ENCODE data around the gene CMYA5. TPM values are rescaled to one million over a fixed set of nuclear protein-coding genes. Genes with fewer than 3 reads are reported as not detected.

Gene CMYA5
- polyA plus RNA-seq, 1 donor, result 206 TPM

DNA sequence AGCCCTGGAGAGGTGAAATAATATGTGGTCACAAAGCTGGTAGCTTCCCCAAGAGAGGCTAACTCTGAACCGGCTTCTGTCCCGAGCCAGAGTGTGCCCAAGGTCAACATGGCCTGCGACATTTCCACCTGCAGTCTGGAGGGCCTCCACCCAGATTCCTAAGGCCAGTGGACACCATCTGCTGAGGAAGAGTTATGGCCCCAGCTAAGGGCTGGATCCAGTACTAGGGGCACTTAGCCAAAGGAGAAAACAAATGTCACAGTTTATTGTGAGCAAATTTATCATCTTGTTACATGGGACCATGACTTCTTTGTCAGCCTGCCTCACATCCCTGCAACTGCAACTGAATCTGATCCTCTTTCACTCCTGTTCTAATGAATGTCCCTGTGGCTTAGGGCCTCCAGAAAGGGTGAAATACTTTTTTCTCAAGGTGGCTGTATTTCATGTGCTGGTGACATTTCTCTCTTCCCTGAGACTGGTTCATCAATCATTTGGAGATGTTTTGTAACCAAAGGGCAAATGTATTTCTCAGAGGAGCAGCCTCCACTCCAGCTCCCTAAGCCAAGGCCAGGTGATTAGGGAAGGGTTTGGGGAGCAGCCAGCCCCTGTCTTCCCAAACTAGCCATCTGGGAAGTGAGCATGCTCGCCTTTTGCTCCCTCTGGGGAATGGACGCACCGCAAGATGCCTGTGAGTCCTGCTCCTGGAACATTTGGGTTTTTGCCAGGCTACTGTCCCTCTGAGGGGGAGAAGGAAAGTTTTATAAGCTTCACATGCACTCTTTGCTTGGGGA lies 148.3 kb downstream of the CMYA5 start:
- DNase-seq, result peak; percentile 40

DNA sequence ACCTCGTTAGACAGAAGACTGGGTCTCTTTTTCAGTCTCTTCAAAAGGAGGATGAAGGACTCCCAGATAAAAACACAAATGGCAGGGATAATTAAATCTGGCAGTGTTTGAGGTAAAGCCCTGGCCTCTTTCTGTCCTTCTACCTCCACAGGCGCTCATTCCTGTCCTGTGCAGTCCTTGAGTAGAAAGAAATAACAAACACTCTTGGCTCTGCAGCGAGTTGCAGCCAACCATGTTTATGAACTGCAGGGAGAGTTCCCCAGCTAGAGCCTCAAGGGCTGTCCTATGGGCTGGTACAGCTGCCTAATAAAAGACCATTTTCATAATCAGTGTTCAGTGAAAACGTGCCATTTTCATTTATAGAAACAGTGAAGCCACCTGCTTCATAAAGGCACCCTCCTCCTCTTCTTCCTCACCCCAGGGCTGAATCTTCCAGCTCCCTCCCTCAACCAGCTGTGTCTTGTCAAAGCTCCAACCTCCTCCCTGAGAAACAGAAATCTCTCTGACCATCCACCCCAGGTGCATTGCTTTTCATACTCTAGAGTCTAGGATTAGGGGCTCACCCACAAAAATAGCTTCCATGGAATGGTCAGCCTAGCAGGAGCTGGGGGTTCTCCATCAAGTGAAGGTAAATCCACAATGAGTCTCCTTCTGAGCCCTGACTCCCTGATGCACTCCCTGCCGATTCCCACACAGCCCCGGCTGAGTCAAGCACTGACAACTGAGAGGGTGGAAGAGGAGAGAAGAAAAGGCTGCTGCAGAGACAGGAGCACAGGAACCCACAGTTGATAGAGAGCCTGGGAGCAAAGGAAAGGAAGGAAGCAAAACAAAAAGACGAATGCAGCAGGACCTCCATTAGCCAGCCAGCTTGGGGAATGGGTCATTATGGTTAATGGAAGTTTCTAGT lies 150.7 kb downstream of the CMYA5 start:
- DNase-seq, result no peak

- no peak for DNase-seq
Measured at GRCh38 chr5:79841172-79841571, 151.5 kb downstream of the CMYA5 start.

- no peak for DNase-seq
Measured at GRCh38 chr5:79842006-79842881, 152.6 kb downstream of the CMYA5 start.

GRCh38 chr5:79842991-79843390 lies 153.4 kb downstream of the CMYA5 start:
- no peak for DNase-seq

GRCh38 chr5:79843450-79844388 lies 154.1 kb downstream of the CMYA5 start:
- no peak for DNase-seq

DNA sequence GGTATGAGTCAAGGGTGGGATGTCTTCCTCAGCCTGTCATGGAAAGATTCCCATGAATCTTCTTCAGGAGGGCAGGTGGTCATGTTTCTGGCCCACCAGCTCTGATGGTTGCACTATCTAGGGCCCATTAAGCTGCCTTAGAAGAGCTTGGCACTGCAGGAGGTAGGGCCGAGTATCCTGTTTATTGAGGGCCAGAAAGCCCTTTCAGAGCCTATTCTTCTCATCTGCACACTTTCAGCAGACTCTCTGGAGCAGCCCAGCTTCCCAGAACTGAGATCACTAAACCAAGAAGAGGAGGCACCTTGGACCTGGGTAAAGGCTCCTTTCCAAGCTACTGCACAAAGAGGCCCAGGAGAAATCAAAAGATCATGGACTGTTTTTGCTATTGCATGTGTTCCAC lies 154.9 kb downstream of the CMYA5 start:
- DNase-seq, result no peak

DNA sequence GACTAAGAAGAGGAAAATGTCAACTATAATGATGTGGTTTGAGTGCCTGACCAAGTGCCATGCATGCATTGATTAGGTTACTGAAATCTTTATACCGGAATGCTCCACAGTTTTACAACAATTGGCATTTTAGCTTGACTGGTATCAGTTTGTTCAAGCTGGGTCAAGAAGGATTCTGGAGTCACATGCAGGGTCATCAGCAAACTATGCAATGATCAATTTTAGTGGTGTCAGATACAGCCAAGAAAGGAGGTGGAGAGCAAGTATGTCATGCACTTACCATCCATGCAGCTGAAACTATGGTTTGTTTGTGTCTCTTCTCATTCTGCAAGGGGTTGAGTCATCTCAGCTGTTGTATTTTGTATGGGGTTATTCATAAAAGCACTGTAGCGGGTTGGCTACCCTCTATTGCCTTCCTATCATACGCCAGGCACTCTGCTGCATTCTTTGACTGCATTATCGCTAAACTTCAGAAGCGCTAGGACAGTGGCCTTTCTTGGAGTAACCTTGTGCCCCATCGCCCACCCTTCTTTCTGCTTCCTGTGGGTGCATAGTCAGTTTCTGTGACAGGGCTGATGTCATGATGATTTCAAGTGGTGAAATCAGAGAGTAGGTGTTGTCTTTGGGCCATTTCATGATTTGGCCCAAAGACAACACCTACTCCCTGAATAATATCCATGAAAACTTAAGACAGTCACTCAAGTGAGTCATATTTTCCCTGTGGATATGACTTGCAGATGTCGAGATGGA lies 156.0 kb downstream of the CMYA5 start:
- no peak for DNase-seq

DNA sequence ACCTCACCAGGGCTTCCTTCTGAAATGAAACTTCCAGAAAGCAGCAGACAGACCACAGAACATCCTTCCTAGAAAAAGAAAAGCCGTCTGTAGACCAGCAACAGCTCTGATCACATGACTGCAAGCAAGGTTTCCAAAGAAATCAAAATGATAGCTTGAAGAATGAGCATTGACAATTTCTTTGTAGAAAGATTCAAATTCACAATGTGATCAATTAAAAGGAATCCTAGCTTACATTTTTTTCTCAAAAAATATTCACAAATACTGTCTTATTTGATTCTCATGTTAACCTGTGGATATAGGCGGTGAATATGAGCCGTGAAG lies 156.5 kb downstream of the CMYA5 start:
- no peak for DNase-seq

GRCh38 chr5:79847561-79847960 lies 157.9 kb downstream of the CMYA5 start:
- DNase-seq, result no peak

- no peak for DNase-seq
Measured at GRCh38 chr5:79849061-79849460, 159.4 kb downstream of the CMYA5 start.

Other genes starting within 250 kb of the CMYA5 start
- gene HOMER1, start 175.7 kb upstream of the CMYA5 start, polyA plus RNA-seq (ENCODE audit: insufficient read length), result 31.1 TPM
- 32.3 TPM for gene TENT2, start 77.4 kb upstream of the CMYA5 start, polyA plus RNA-seq (ENCODE audit: insufficient read length)

Measured in hindlimb muscle (tissue), 1 donor.